GM21447 (cell line): Measurements from ENCODE around the gene TBC1D5.
"Not testable (repeated sequence)": the region's sequence is repeated elsewhere in the genome, so short reads cannot be mapped to it uniquely, and the experiment has no call there.

Source experiments
- ATAC-seq: cut with Tn5 transposase; IDR thresholded peaks from one replicate; pipeline ENCODE4 v1.9.1; 2021; ENCODE audit not compliant: unreplicated experiment

Gene TBC1D5

DNA sequence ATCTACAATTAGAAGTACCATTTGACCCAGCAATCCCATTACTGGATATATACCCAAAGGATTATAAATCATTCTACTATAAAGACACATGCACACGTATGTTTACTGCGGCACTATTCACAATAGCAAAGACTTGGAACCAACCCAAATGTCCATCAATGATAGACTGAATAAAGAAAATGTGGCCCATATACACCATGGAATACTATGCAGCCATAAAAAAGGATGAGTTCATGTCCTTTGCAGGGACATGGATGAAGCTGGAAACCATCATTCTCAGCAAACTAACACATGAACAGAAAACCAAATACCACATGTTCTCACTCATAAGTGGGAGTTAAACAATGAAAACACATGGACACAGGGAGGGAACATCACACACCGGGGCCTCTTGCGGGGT lies 92.7 kb downstream of the TBC1D5 start:
- not testable (repeated sequence) for ATAC-seq

DNA sequence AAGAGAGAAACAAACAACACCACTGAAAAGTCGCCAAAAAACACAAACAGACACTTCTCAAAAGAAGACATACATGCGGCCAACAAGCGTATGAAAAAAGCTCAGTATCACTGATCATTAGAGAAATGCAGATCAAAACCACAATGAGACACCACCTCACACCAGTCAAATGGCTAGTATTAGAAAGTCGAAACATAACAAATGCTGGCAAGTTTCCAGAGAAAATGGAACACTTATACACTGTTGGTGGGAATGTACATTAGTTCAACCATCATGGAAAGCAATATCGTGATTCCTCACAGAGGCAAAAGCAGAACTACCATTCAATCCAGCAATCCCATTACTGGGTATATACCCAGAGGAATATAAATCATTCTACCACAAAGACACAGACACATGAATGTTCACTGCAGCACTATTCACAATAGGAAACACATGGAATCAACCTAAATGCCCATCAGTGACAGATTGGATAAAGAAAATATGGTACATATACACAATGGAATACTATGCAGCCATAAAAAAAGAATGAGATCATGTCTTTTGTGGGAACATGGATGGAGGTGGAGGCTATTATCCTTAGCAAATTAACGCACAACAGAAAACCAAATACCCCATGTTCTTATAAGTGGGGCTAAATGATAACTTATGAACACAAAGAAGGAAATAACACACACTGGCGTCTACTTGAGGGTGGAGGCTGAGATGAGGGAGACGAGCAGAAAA lies 93.6 kb downstream of the TBC1D5 start:
- not testable (repeated sequence) for ATAC-seq

DNA sequence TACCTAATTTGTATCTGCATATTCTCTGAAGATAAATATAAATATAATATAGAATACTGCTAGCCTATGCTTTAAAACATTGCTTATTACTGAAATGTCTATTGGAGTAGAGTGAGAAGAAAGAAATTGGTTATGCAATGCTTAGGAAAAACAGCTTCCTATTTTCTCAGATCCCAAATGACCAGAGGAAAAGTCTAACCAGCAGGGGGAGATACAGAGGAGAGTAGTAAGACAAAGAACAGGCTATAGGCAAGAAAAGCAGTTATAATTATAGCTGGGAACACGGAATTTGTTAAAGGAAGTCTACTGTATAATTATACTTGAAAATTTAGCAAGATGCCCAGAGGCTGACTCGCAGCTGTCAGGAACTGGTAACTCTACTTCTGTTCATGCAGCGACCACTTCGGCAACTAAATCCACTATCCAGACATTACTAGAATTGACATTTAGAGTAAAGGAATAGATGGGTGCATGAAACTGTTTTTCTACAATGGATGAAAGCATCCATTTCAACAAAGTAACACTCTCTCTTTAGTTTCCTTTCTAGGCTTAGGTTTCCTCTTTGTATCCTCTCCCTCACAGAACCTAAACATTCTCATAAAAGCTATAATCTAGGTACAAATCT lies 97.2 kb downstream of the TBC1D5 start:
- no peak for ATAC-seq

DNA sequence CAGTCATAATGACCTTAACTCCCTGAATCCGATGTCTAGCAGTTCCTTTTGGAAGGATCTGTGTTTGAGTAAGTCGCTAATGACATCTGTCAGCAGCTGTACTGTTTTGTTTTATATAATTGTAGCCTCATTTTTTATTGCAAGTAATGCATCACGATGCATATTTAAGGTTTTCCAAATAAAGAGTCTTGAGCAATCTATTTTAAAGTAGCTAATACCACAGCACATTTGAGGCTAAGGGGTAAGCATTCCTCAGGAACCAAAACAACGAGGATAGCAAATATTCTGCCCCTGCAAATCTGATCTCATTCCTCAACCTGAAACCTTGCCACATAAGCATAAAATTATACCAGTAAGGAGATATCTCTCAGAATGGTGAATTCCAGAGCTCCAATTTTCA lies 98.7 kb downstream of the TBC1D5 start:
- ATAC-seq = no peak

DNA sequence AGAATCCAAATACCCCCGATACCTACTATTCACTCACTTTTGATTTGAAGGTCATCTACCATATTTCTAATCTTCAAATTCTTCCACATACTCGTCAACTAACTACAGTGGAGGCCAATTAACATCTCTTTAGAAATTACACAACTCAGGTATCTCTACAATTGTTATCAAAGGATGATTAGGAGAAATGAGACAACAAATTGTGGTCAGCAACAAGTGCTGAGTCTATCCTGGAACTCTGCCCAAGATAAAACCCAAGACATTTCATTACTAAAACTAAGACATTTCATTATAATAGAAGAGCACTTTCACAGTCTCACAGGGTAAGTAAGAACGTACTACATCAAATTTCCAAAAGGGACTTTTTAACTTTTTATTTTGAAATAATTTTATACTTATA lies 100.0 kb downstream of the TBC1D5 start:
- no peak for ATAC-seq

DNA sequence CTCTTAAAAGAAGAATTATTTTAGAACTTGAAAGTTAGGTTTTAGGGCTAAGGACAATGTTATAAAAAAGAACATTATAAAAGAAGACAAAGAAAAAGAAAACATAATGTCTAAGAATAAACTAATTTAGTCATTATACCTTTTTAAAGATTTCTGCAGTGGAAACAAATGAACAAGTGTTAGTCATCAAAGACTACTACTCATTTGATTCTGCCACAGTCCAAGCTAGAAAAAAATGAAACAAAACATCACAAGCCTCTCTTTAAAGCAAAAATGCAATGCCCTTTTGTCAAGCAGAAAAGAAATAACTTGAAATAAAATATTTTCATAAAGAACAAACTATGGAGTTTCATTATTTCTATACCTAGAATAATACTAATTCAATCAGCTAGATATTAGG lies 102.0 kb downstream of the TBC1D5 start:
- no peak for ATAC-seq

DNA sequence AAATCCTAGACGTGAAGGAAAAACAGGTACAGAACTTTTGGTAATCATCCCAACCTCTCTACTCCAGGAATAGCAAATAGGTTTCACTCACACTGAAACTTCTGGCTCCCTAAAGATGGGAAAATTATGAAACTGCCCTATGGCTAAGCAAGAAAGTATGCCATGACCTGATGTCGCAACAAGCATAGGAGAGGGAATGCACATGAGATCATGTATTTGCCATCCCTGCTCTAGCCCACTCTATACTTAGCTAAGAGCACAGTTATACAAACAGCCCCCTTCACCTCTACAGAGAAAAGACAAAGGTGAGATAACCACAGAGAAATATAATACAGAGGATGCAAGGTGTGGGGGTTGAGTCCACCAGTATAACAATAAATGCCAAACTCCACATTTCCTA lies 102.7 kb downstream of the TBC1D5 start:
- no peak for ATAC-seq

DNA sequence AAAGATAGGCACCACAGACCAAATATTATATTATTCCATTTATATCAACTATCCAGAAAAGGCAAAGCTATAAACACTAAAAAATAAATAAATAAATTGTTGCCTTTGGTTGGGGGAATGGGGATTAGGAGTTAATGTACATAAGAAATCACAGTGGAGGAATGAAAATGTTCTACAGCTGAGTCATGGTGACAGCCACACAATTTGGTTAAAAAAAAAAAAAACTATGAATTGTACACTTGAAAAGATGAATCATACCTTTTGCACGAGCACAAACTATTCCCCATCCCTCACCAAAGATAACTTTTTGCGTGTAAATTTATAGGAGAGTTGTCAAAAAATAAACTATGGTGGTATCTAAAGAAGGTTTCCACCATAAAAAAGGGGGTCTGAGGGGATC lies 103.2 kb downstream of the TBC1D5 start:
- ATAC-seq = no peak

DNA sequence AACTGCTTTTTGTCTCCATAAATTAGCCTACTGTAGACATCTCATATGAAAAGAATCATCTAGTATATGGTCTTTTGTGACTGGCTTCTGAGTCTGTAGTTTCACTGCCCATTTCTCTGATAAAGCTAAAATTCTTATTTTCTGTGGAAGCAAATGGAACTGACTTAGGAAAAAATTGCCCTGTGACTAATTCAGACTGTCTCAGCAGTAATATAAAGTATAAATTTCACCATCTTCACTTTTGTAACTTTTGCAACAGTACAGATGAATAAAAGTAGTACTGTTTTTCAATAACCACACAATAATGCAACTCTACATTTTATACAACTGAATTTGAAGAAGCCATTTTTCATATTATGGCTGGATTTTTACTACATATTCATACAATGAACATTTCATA lies 104.1 kb downstream of the TBC1D5 start:
- ATAC-seq = no peak

DNA sequence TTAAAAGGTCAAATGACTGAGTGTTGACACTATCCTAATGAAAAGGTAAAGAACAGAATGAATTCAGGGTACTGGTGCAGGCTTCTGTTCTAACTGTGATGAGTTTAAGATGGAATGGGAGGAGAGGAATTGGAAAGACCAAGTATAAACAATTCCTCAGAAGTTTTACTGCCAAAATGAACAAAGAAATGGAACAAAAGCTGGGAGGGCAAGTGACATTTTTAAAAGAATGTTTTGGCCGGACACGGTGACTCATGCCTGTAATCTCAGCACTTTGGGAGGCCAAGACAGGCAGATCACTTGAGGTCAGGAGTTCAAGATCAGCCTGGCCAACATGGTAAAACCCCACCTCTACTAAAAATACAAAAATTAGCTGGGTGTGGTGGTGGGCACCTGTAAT lies 106.8 kb downstream of the TBC1D5 start:
- ATAC-seq = not testable (repeated sequence)

DNA sequence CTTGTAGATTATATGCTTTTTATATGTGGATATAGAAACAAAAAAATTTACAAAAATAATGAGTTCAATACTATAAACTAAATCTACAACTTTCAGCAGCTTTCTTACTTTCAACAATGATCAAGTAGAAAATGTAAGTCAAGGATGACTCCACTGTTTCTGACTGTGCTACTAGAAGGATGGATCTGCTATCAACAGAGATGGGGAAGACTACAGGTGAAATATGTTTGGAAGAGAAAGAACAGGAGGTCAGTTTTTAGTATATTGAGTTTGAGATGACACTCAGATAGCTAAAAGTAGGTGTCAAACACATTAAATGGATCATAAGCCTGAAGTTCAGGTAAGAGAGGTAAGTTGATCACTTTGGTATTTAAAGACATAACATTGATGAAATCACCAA lies 107.5 kb downstream of the TBC1D5 start:
- no peak for ATAC-seq

DNA sequence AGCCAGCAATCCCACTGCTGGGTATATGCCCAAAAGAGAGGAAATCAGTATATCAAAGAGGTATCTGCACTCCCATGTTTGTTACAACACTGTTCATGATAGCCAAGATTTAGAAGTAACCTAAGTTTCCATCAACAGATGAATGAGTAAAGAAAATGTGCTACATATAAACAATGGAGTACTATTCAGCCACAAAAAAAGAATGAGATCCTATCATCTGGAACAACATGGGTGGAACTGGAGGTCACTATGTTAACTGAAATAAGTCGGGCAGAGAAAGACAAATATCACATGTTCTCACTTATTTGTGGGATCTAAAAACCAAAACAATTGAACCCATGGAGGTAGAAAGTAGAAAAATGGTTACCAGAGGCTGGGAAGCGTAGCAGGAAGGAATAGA lies 108.2 kb downstream of the TBC1D5 start:
- no peak for ATAC-seq

DNA sequence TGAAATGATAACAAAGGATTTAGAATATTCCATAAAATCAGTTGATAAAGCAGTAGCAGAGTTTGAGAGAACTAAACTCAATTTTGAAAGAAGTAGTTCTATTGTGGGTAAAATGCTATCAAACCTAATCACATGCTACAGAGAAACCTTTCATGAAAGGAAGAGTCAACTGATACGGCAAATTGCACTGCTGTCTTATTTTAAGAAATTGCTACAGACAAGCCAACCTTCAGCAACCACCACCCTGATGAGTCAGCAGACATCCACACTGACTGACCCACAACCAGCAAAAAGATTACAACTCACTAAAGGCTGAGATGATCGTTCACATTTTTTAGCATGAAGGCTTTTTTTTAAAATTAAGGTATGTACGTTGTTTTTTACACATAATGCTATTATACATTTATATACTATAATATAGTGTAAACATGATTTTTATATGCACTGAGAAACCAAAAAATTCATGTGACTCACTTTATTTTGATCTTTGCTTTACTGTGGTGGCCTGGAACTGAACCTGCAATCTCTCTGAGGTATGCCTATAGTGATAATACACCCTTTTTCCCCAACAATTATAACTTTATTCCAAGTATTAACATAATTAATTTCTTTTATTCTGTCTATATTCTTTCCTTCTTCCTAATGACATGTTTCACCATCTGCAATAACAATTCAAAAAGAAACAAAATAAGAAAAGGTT lies 109.9 kb downstream of the TBC1D5 start:
- no peak for ATAC-seq

DNA sequence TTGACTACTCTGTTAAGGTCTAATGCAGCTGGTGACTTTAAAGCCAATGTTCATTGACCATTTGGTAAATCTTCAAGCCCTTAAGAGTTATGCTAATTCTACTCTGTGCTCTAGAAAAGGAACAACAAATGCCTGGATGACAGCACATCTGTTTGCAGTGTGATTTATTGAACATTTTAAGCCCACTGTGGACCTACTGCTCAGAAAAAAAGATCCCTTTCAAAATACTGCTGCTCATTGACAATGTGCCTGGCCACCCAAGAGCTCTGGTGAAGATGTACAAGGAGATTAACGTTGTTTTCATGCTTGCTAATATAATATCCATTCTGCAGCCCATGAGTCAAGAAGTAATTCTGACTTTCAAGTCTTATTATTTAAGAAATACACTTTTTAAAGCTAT lies 110.8 kb downstream of the TBC1D5 start:
- no peak for ATAC-seq

DNA sequence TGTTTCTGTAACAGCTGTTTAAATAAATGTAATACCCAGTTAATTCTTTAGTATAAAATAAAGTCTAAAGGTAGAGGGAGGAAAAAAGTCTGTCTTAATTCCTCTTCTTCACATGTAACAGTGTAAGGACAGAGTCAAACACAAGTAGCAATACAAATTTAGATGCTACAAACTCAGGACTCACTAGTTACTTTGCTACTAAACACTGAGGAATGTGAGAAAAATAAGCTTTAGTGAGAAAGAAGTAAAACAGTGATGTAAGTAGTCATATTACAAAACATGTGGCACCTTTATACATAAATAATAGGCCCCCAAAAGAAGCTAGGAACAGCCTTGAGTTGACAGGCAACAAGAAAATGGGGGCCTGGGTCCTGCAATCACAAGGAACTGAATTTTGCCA lies 113.0 kb downstream of the TBC1D5 start:
- ATAC-seq = no peak

DNA sequence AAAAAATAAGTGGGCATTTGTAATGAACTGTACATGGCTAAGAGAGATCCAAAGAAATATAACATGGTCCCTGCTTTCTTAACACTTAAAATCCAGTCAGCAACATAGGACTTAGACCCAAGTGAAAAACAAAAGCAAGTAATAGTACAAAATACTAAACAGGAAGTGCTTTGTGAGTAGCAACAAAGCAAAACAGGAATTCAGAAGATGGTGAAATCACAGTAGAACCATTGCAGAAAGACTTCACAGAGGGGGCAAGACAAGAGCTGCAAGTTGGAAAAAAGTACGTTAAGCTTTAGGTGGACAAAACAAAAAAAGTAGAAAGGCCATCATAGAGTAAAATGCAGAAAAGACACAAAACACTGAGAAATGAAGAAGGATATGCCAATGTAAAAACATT lies 116.0 kb downstream of the TBC1D5 start:
- ATAC-seq = no peak

DNA sequence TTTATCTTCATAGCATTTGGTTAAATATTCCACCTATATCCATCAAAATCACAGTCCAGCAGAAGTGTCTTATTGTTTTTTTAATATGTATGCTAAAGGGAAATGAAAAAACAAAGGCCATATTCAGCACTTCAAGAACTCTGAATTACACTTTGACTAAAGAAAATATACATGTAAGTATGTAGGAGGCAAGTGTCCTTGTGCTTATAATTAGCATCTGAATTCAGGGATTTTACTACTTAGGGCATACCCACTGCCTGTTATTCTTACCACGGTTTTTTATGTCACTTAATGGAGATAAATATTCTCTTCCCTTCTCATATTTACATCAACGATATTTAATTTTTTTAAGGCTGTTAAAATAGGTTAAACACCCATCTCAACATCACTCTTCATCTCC lies 117.3 kb downstream of the TBC1D5 start:
- ATAC-seq = no peak

DNA sequence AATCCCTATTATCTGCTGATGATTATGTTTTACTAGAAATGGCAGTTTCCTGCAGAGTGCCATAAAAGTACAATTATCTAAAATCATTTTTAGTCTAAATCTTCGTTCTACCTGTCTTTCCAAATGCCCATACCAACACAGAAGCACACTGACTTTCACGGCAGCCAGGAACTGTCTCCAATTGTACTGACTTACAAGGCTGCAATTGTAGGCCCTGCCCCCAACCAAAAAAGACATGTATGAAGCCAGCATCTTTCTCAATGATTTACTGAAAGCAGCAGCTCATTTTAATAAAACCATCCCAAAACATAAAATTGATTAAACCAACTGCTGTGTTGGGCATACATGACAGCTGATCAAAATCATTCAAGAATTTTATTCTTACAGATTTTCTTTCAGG lies 119.0 kb downstream of the TBC1D5 start:
- ATAC-seq = no peak

DNA sequence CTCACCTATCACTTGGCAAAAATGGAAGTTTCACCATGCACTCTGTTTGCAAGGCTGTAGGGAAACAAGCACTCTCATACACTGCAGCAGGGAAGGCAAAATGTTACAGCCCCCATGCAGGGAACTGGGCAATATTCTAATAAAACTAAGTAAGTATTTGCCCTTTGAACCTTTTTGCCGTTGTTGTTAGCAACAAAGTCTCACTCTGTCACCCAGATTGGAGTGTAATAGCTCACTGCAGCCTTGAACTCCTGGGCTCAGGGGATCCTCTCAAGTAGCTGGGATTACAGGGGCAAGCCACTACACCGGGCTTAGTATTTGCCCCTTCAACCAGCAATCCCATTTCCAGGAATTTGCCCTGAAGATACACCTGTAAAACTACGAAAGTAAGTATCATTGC lies 122.5 kb downstream of the TBC1D5 start:
- no peak for ATAC-seq

DNA sequence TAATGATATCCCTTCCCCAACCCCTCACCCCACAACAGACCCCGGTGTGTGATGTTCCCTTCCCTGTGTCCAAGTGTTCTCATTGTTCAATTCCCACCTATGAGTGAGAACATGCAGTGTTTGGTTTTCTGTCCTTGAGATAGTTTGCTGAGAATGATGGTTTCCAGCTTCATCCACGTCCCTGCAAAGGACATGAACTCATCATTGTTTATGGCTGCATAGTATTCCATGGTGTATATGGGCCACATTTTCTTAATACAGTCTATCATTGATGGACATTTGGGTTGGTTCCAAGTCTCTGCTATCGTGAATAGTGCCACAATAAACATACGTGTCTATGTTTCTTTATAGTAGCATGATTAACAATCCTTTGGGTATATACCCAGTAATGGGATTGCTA lies 129.4 kb downstream of the TBC1D5 start:
- not testable (repeated sequence) for ATAC-seq

DNA sequence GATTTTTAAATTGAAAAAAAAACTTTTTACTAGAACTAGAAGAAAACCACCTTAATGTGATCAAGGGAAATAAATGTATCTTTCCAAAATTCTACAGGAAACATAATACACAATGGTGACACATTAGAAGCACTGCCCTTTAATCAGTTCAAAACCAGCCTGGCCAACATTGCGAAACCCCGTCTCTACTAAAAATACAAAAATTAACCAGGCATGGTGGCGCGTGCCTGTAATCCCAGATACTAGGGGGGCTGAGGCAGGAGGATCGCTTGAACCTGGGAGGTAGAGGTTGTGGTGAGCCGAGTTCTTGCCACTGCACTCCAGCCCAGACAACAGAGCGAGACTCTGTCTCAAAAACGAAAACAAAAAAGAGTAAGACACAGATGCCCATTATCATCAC lies 134.5 kb downstream of the TBC1D5 start:
- no peak for ATAC-seq

DNA sequence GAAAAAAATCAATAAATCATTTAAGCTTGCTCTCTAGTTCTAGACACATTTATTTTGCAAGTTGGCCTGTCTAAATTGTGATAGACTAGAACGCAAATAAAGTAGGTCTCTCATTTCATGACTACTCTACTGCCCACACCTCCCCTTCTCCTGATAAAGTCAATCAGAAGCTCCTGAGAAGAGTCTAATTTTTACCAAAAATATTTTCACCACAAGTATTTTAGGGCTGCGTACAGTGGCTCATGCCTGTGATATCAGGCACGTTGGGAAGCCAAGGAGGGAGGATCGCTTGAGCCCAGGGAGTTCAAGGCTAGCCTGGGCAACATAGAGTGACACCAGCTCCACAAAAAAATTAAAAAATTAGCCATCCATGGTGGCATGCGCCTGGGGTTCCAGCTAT lies 136.5 kb downstream of the TBC1D5 start:
- ATAC-seq = no peak
